ENCODE results near the gene EML4.
"Not testable (repeated sequence)": the region's sequence is repeated elsewhere in the genome, so short reads cannot be mapped to it uniquely, and the experiment has no call there.

EML4 gene

GRCh38 chr2:42170619-42171395 lies 1.7 kb downstream of the EML4 start:
- TF ChIP-seq CTCF (conservative IDR thresholded peaks at IDR 0.05) (no peak), ZFX (IDR thresholded peaks at IDR 0.05) (no peak)
- no peak overlapping the region for H3K27ac ChIP-seq

- TF ChIP-seq CTCF (conservative IDR thresholded peaks at IDR 0.05), result no peak
- TF ChIP-seq ZFX (IDR thresholded peaks at IDR 0.05), result no peak
- no peak overlapping the region for H3K27ac ChIP-seq
Measured at GRCh38 chr2:42171396-42171980, 2.3 kb downstream of the EML4 start.

- H3K27ac ChIP-seq, result no peak overlapping the region
- TF ChIP-seq CTCF (conservative IDR thresholded peaks at IDR 0.05), result no peak
- no peak for TF ChIP-seq ZFX (IDR thresholded peaks at IDR 0.05)
Measured at GRCh38 chr2:42172020-42172419, 2.9 kb downstream of the EML4 start.

- H3K27ac ChIP-seq, result no peak overlapping the region
- no peak for TF ChIP-seq ZFX (IDR thresholded peaks at IDR 0.05)
- TF ChIP-seq CTCF (conservative IDR thresholded peaks at IDR 0.05), result no peak
Measured at GRCh38 chr2:42172566-42172965, 3.4 kb downstream of the EML4 start.

- not testable (repeated sequence) for H3K27ac ChIP-seq
Measured at GRCh38 chr2:42173467-42173866, 4.3 kb downstream of the EML4 start.

GRCh38 chr2:42176992-42177738 lies 8.0 kb downstream of the EML4 start:
- H3K27ac ChIP-seq, result no peak overlapping the region
- no peak for TF ChIP-seq CTCF (conservative IDR thresholded peaks at IDR 0.05)
- TF ChIP-seq ZFX (IDR thresholded peaks at IDR 0.05), result no peak

GRCh38 chr2:42178335-42178734 lies 9.2 kb downstream of the EML4 start:
- no peak overlapping the region for H3K27ac ChIP-seq
- TF ChIP-seq CTCF (conservative IDR thresholded peaks at IDR 0.05) (no peak), ZFX (IDR thresholded peaks at IDR 0.05) (no peak)
